Activated CD4-positive, alpha-beta T cell treated with anti-CD3 and anti-CD28 coated beads for 24 hours (primary cell): ENCODE measurements around the gene CAPN10.
"Not testable (repeated sequence)": the region's sequence is repeated elsewhere in the genome, so short reads cannot be mapped to it uniquely, and the experiment has no call there.

Source experiments
- DNase-seq, 2 donors: peaks; one replicate each; pipeline ENCODE4 v3.0.0-alpha.2; 2020; ENCODE audit warnings: low read depth in 2 of 2

The CAPN10 gene

DNA sequence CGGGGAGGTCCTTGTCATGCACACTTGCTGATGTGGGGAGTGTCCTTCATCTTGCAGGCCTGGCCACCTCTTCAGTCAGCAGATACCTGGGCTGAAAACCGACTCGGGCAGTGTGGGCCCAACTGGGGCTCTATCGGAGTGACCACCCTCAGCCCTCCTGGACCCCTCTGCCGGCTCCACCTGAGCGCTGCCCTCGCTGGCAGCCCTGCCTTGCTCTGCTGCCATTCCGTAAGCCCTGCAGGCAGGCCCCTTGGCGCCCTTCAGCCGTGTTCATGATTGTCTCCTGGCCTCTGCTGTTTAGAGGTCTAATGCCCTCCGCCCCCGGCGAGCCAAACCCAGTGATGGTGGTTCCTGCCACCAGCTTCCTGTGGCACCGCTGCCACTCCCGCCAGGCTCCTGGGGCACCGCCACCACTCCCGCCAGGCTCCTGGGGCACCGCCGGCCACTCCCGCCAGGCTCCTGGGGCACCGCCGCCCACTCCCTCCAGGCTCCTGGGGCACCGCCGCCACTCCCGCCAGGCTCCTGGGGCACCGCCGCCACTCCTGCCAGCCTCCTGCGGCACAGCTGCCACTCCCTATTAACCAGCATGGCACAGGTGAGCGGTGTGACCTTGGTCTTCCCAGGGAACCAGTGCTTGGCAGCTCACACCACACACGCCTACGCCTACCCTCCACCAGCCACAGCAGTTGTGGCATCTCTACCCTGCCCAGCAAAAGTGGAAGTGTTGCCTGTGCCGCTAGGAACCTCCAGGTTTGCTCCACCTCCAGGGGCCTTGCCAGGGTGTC lies 15.9 kb downstream of the CAPN10 start:
- DNase-seq, result no peak

- no peak for DNase-seq
These were observed 16.7 kb downstream of the CAPN10 start for GRCh38 chr2:240603081-240603835.

- no peak for DNase-seq
These were observed 17.3 kb downstream of the CAPN10 start for GRCh38 chr2:240603846-240604245.

- DNase-seq, result no peak
These were observed 17.9 kb downstream of the CAPN10 start for GRCh38 chr2:240604291-240604938.

DNA sequence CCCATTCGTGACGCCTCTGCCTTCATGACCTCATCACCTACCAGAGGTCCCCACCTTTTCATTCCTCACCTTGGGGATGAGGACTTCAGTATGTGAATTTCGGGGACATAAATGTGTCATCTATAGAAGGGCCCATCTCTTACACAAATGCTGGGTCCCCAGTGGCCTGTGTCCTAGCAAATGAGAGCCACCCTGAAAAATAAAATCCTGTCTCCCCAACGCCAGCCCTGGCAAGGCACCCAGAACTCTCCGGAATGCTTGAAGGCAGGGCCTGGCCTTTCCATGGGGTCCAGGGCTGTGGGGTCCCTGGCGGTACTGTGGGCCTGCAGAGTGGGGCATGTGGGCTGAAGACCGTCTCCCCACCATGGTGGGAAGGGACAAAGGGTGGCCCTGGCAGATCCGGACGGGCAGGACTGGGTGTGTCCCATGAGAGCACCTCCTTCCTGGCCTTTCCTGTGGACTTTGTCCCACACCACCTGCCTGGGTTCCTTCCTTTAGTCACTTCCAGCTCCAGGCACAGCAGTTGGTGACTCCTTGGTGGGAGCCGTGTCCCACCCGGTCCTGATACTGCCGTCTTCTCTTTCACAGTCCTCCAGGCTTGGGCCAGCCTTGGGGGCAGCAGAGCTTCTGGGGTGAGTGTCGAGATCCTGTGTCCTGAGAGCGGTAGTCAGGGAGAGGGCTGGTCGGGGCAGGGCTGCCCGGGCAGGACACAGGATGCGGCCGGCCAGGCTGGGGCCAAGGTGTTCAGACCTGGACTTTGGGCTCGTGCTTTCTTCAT lies 18.6 kb downstream of the CAPN10 start:
- no peak for DNase-seq

GRCh38 chr2:240605867-240606743 lies 19.6 kb downstream of the CAPN10 start:
- DNase-seq, result no peak

- DNase-seq, result no peak
These were observed 25.2 kb downstream of the CAPN10 start for GRCh38 chr2:240611601-240612210.

GRCh38 chr2:240613781-240614180 lies 27.2 kb downstream of the CAPN10 start:
- DNase-seq, result no peak

- DNase-seq, result no peak
These were observed 27.9 kb downstream of the CAPN10 start for GRCh38 chr2:240614391-240614790.

DNA sequence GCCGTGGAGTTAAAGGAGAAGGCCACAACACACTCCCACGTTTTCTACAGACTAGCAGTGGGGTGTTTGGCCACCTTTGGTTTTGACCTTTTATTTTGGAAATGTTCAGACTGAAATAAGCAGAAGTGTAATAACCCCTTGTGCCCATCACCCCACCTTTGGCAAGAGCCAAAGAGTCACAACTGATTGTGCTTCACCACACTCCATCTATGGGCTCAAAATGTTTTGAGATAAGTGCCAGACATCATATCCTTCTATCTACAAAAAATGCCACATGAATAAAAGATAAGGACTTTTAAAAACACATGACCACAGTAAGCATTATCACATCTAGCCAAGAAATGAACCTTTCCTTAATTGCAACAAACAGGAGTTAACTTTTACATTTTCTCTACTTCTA lies 28.9 kb downstream of the CAPN10 start:
- no peak for DNase-seq

DNA sequence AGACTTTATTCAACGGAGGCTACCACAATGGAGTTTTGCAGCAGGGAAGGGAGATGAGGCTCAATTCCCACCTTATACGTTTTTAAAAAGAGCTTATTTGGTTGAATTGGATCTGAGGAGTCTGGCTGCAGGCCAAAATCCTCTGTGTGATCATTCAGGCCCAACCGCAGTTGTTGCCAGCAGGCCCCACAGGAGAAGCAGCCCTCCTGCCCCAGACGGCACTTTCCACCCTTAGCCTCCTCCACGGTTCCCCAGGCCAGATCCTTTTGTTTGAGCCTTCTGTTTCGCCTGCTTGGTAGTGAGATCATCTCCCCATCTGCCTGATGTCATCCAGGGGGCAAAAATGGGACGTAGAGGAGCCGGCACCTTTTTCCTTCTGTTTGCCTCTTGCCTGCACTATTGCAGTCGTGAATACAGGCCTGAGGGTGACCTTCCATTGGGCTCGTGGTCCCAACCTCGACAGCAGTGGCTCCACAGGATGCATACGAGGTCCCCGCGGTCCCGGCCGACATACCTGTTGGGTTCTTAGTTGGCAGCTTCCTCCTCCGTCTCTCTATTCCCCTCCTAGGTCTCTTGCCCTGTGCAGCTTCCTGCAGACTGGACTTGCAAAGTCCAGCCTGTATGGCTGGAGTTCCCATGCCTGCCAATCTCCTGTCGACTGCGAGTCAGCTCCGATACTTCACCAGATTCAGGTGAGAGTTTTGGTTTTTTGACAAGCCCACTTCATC lies 29.4 kb downstream of the CAPN10 start:
- DNase-seq, result no peak

GRCh38 chr2:240616860-240617666 lies 30.5 kb downstream of the CAPN10 start:
- not testable (repeated sequence) for DNase-seq

- no peak for DNase-seq
These were observed 32.2 kb downstream of the CAPN10 start for GRCh38 chr2:240618776-240619175.

DNA sequence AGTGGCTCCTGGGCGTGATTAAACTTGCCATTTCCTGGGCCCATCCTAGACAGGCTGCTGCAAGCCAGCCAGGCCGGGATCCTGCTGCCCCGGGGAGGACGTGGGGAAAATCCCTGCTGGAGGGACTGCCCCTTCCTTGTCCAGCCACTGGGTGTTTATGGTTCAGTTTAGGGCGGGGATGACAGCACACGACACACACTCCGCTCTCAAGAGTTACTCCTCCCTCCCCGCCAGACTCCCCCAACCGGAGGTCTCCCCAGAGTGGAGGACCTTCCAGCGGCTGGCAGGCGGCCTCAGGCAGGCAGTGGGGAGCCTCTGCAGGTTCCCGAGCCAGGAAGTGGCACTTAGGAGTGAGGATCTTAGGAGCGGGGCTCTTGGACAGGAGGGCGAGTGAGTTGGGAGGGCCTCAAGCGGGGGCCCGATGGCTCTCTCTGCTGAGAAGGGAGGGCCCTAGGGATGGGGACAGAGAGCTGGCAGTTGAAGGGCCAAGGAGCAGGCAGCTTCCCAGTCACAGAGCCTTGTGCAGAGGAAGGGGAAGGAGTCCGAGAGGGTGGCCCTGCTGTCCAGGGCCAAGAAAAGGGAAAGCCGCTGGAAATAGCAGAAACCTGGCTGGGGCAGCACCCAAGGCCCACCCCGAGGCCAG lies 33.1 kb downstream of the CAPN10 start:
- DNase-seq, result no peak

DNA sequence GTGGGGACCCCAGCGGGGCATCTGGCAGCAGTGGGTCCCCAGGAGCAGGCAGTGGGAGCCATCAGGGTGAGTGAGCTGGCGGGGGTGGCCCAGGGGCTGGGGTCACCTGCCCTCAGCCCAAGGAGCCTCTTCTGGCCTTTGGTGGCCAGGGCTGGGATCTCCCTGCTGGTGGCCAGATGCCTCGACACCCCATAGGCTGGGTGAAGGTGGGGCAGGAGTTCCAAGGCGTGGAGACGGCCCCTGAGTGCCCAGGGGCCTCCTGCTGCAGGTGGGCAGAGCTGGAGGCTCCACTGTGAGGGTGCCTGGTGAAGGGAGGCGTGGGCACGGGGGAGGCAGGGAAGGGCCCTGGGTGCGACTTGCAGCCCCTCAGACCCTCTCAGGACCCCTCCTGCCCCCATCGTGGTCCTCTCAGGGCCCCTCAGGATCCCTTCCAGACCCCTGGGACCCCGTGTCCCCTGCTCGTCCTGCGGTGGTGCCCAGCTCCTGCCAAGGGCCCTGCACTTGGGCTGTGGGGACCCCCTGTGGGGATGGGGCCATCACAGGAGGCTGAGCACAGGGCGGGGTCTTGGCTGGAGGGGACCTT lies 33.7 kb downstream of the CAPN10 start:
- no peak for DNase-seq

GRCh38 chr2:240620859-240621258 lies 34.3 kb downstream of the CAPN10 start:
- DNase-seq, result no peak

- no peak for DNase-seq
These were observed 35.5 kb downstream of the CAPN10 start for GRCh38 chr2:240622060-240622411.
